MM.1S (cell line): Measurements from ENCODE around the gene KCNK4.

Experiments used
- EZH2 ChIP-seq: fragments of 300-600 bp; sonication (generic); optimal IDR thresholded peaks from 2 replicates; pipeline ENCODE3; 2017; ENCODE audit warnings: low read depth, mild to moderate bottlenecking, antibody characterized with exemption, low read length, mixed read lengths
- EZH2phosphoT487 ChIP-seq: fragments of 300-600 bp; sonication (generic); IDR thresholded peaks from 2 replicates; pipeline ENCODE4 v1.6.1; 2018; ENCODE audit warnings: antibody characterized with exemption, low read length
- TF ChIP-seq, protein P1 (sequence below): fragments of 300-600 bp; sonication (generic); IDR thresholded peaks from 2 replicates; pipeline ENCODE4 v1.5.1; 2016; ENCODE audit warnings: antibody characterized with exemption, low read length, mixed read lengths

DNA sequence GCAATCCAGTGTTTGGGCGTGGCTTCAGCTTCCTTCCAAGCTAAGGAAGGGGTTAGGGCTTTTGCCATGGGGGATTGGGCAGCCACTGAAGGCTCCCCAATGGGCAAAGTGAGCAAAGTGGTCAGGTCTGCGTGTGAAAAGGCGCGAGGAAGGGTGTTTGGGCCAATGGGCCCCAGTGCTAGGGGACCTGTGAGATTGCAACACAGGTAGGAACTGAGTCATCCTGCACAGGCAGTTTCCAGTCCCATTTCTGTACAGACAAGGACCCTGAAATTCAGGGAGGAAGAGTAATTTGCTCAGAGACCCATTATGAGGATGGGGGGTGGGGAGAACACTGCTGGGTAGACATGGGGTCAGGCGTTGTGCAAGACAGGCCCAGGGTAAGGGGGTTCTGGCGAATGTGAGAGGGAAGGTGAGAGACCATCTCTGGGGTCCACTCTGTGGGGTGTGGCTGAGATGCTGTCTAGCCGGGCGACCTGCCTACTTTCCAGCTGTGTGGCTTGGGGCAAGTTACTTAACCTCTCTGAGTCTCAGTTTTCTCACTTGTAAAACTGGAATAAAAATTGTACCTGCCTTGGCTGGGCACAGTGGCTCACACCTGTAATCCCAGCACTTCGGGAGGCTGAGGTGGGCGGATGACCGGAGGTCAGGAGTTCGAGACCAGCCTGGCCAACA lies 56.2 kb downstream of the KCNK4 start:
- TF ChIP-seq, protein P1, sequence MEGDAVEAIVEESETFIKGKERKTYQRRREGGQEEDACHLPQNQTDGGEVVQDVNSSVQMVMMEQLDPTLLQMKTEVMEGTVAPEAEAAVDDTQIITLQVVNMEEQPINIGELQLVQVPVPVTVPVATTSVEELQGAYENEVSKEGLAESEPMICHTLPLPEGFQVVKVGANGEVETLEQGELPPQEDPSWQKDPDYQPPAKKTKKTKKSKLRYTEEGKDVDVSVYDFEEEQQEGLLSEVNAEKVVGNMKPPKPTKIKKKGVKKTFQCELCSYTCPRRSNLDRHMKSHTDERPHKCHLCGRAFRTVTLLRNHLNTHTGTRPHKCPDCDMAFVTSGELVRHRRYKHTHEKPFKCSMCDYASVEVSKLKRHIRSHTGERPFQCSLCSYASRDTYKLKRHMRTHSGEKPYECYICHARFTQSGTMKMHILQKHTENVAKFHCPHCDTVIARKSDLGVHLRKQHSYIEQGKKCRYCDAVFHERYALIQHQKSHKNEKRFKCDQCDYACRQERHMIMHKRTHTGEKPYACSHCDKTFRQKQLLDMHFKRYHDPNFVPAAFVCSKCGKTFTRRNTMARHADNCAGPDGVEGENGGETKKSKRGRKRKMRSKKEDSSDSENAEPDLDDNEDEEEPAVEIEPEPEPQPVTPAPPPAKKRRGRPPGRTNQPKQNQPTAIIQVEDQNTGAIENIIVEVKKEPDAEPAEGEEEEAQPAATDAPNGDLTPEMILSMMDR = no peak
- TF ChIP-seq EZH2 (no peak), EZH2phosphoT487 (no peak)
